ELF-1 (cell line): ENCODE results near the gene PDS5B.
A peak's percentile ranks its signal among the peaks of the same experiment; 100 is the strongest.
"Not testable (repeated sequence)": the region's sequence is repeated elsewhere in the genome, so short reads cannot be mapped to it uniquely, and the experiment has no call there.

ENCODE experiments used
- DNase-seq: peaks from one replicate; pipeline ENCODE4 v3.0.0-alpha.2; 2016; ENCODE audit warnings: low read depth, low spot score

Gene PDS5B, protein sequence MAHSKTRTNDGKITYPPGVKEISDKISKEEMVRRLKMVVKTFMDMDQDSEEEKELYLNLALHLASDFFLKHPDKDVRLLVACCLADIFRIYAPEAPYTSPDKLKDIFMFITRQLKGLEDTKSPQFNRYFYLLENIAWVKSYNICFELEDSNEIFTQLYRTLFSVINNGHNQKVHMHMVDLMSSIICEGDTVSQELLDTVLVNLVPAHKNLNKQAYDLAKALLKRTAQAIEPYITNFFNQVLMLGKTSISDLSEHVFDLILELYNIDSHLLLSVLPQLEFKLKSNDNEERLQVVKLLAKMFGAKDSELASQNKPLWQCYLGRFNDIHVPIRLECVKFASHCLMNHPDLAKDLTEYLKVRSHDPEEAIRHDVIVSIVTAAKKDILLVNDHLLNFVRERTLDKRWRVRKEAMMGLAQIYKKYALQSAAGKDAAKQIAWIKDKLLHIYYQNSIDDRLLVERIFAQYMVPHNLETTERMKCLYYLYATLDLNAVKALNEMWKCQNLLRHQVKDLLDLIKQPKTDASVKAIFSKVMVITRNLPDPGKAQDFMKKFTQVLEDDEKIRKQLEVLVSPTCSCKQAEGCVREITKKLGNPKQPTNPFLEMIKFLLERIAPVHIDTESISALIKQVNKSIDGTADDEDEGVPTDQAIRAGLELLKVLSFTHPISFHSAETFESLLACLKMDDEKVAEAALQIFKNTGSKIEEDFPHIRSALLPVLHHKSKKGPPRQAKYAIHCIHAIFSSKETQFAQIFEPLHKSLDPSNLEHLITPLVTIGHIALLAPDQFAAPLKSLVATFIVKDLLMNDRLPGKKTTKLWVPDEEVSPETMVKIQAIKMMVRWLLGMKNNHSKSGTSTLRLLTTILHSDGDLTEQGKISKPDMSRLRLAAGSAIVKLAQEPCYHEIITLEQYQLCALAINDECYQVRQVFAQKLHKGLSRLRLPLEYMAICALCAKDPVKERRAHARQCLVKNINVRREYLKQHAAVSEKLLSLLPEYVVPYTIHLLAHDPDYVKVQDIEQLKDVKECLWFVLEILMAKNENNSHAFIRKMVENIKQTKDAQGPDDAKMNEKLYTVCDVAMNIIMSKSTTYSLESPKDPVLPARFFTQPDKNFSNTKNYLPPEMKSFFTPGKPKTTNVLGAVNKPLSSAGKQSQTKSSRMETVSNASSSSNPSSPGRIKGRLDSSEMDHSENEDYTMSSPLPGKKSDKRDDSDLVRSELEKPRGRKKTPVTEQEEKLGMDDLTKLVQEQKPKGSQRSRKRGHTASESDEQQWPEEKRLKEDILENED (N-terminal part only)

DNA sequence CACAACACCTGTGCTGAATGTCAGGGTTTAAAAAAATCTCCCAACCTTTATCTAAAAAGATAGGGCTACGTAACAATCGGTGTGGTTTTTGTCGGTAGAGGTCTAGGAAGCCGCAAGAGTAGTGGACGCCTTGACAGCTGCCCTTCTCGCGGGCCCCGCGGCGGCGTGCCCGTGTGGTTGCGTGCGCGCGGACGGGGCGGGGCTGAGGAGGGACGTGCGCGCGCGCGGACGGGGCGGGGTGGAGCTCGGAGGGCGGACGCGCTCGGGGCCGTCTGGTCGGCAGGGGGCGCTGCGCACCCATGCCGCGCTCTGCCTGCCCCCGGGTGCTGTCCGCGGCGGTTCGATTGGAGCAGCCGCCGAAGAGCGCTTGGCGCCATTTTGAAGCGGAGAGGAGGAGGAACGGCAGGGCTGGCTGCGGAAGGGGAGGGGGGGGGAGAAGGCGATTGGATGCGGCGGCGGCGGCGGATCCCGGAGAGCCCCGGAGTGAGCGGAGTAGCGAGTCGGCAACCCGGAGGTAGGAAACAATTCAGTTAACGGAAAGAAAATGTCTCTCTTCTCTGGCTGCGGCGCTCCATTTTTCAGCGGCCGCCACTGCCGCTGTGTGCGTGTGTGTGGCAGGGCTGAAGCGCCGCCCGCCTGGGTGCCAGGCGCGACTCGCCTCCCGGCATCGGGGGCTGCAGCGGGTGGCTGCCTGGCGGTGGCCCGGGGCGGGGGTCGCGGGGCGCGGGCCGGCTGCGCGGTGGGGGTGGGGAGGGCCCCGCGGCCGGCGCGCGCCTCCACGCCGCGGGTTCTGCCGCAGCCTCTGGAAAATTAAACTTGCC lies at the start of gene PDS5B:
TSS of gene PDS5B (plus strand) at position 373 of the 821 bp plus-strand sequence. CDS start 62,321 bp downstream, outside the sequence.
- peak; percentile 97 for DNase-seq

DNA sequence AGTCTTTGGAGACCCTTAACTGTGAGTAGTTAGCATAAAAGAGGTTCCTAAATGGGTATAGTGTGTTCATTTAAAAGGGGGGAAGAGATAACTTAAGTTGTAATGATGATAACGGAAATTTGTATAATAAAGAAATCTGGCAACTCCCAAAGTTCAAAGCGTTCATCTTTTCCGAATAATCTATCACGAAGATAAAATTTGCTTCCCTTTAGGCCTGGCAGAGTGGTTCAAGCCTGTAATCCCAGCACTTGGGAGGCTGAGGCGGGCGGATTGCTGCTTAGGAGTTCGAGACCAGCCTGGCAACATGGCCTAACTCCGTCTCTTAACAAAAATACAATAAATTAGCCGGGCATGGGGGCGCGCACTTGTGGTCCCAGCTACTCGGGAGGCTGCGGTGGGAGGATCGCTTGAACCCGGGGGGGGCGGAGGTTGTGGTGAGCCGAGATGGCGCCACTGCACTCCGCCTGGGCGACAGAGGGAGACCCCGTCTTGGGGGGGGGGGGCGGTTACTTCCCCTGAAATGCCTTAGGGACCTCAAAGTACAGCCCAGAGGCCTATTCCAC lies 48.6 kb upstream of the PDS5B start:
- peak; percentile 40 for DNase-seq

DNA sequence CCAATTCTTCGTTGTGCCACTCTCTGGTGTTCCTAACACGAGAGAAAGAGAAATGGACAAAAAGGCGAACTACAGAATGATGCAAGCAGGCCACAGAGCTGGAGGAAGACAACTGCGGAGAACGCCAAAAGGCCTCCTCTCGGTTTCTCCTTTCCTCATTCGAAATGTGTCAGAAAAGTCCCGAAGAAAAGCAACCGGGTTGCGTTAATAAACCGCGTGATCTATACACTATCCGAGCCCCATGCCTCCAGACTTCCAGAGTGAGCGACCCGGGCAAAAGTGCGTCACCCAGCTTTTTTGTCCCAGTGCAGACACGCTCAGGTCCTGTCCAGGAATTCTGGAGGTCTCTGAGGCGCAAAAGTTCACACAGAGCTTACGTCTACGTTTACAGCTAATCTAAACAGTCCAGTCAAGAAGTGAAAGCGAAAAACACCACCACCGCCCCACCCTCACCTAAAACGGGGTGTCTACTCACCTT lies 48.1 kb upstream of the PDS5B start:
- no peak for DNase-seq

DNA sequence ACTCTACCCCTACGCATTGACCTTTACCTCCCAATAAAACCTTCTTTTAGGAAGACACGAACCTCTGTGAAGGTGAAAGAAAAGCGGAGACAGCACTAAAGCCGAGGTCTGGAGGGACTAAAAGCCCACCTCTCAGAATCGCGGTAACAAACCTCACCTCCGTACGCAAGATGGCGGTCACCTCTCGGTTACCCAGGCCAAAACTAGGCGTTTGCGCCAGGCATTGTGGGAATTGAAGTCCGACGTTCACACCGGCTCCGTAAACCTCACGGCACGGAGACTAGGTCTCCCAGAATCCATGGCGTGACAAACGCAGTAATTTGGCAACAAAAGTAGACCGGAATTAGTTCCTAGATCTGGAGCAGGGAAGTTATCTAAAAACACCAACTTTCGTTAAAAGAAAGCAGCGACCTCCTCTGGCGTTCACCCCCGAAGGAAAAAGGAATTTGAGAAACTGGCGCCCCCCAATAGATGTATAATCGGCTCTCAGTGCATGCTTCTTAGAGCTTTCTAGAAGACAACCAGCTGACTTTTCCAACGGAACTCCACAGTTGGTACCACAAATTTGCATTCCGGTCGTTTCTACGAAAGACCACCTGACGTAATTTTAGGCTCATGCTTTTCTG lies 47.5 kb upstream of the PDS5B start, which contains the start of gene N4BP2L2:
TSS of gene N4BP2L2 (minus strand) at position 175 of the 626 bp plus-strand sequence. CDS start 1,768 bp downstream, outside the sequence.
- peak; percentile 95 for DNase-seq

DNA sequence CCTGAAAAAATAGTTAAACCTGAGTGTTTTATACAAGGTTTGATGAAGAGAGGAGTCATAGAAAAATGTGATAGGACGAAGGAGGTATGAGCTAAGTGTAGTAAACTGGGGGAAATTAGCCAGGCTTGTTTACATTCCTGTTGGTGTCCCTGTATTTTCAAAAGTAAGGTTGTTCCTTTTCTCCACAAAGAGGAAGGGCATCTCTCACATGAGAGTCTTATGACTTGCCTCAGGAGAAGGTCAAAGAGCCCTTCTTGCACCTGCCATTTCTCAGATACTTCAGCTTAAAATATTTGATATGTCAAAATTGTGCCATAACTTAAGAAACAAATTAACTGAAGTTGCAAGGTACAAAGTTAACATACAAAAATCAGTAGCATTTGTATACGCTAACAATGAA lies 44.0 kb upstream of the PDS5B start:
- DNase-seq: no peak

DNA sequence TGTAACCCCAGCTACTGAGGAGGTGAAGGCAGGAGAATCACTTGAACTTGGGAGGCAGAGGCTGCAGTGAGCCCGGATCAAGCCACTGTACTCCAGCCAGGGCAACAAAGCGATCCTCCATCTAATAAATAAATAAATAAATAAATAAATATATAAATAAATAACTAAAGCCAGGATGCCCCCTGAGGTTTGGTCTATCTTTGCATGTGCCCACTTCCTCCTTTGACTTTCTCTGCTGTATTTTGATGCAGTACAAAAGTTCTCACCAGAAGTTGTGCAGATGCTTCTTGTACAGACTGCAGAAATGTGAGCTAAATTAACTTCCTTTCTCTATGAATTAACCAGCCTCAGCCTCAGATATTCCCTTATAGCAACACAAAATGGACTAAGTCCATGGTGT lies 41.2 kb upstream of the PDS5B start:
- no peak for DNase-seq

DNA sequence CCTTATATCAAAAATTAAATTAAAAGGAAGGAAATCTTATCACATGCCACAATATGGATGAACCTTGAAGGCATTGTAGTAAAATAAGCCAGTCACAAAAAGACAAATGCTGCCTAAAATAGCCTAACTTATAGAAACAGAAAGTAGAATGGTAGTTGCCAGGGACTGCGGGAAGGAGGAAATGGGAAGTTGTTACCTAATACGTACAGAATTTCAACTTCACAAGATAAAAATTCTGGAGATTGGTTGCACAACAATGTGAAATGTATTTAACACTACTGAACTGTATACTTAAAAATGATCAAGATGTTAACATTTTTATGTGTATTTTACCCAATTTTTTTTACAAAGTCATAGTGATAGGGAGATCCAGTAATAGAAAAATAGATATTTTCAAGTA lies 37.4 kb upstream of the PDS5B start:
- DNase-seq: no peak

DNA sequence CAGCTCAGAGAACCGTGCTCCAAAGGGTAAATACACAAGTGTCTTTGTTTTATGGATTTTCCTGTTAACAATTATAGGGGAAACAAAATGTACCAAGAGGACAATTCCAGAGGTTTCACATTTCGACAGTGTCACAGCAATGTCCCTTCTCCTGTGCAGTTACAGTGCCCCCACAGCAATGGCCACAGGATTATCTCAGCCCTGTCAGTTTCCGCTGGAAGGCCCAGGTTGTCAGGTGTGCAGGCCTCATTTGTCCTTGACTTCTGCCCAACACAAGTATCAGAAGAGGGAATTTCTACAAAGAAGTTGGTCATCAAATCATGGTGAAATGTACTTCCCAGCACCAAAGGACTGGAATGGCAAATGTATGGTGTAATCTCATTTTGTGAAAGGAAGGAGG lies 36.5 kb upstream of the PDS5B start:
- DNase-seq: no peak

DNA sequence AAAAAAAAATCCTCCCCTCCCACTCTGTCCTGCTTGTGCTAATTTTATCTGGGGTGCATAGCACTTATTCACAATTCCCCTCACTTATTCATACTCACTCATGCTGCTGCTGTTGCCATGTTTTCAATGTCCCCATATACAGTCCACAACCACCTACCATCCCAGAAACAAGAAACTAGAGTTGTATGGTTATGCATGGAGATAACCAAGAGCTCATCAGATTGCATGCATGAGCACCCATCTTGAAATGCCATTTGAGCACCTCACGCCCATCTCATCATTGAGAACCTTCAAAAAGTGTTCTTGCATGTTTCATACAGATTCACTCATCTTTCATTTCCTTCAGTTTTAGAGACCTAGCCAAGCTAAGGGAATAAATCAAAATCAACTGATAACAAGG lies 32.5 kb upstream of the PDS5B start:
- no peak for DNase-seq

DNA sequence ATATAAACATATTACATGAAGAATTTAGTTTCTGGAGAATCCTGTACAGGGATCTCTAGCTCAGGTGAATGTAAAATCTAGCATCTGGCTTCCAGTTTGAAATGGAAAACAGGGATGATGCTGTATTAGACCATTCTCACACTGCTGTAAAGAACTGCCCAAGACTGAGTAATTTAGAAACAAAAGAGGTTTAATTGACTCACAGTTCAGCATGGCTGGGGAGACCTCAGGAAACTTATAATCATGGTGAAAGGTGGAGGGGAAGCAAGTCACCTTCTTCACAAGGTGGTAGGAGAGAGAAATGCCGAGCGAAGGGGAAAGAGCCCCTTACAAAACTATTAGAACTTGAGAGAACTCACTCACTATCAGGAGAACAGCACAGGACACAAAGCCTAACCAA lies 30.6 kb upstream of the PDS5B start:
- DNase-seq: no peak

DNA sequence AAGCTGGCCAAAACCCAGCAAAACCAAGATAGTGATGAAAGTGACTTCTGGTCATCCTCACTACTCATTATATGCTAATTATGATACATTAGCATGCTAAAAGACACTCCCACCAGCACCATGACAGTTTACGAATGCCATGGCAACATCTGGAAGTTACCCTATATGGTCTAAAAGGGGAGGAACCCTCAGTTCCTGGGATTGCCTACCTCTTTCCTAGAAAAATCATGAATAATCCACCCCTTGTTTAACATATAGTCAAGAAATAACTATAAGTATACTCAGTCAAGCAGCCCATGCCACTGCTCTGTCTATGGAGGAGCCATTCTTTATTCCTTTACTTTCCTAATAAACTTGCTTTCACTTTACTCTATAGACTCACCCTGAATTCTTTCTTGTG lies 25.4 kb upstream of the PDS5B start:
- not testable (repeated sequence) for DNase-seq

DNA sequence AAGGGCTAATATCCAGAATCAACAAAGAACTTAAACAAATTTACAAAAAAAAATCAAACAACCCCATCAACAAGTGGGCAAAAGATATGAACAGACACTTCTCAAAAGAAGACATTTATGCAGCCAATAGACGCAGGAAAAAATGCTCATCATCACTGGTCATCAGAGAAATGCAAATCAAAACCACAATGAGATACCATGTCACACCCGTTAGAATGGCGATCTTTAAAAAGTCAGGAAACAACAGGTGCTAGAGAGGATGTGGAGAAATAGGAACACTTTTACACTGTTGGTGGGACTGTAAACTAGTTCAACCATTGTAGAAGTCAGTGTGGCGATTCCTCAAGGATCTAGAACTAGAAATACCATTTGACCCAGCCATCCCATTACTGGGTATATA lies 10.6 kb upstream of the PDS5B start:
- DNase-seq: not testable (repeated sequence)

DNA sequence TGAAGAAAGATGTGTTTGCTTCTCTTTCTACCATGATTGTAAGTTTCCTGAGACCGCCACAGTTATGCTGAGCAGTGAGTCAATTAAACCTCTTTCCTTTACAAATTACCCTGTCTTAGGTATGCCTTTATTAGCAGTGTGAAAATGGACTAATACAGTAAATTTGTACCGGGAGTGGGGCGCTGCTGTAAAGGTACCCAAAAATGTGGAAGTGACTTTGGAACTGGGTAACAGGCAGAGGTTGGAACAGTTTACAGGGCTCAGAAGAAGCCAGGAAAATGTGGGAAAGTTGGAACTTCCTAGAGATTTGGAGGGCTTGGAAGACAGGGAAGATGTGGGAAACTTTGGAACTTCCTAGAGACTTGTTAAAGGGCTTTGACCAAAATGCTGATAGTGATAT lies 9.2 kb upstream of the PDS5B start:
- no peak for DNase-seq

DNA sequence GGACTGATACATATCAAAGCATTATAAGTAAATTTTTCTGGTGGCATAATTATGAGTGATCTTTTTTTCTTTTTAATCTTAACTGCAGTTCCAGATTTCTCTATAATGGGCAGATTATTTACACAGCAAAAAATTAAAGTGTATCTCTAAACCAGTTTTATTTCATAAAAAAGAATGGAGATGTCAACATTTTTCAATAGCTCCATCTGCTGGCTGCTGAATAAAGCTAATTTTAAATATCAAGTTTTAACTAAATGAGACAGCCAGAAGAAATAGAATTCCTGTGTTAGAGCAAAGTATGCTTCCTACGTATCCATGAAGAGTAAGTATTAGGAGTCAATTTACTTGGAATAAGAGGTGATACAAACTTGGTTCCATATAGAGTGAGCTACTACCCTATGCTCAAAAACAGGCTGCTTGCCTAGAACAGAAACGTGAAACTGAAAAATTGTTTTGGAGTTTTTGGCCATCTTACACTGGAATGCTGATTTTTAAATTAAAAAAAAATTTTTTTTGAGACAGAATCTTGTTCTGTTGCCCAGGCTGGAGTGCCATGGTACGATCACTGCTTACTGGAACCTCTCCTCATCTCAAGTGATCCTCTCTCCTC lies 5.0 kb upstream of the PDS5B start:
- no peak for DNase-seq

DNA sequence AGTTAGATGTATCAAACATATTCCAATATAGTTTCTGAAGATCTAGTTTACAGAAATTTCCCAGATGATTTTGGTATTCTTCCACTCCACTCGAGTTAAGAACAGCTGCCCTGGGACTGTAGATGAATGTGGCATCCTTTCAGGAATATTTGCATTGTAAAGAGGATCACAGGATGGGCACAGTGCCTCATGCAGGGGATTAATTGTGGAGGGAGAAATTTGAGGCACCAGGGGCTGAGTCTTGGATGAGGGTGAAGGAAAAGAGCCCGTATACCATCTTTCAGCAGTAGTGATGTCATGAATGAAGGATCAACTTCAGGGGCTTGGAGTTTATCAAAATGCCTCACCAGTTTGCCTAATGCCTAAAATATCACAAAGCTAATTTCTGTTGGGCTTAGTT lies 4.0 kb upstream of the PDS5B start:
- DNase-seq: no peak

DNA sequence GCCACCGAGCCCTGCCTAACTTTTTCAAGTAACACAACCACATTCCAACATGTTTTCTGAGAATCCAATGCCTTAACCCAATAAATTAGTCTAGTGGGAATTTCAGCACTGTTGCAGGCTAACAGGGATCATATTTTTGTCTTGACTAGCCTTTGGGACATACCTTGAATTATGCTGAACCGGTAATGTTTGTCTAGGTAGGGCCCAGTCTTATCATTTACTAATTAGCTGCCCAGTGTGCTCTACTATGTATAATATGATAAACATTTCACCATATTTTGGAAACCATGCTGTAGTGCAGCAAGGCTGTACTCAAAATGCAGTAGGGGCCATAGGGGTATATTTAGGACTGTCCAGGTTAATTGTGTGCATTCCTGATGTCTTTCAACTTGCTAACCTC lies 3.3 kb upstream of the PDS5B start:
- DNase-seq: no peak

DNA sequence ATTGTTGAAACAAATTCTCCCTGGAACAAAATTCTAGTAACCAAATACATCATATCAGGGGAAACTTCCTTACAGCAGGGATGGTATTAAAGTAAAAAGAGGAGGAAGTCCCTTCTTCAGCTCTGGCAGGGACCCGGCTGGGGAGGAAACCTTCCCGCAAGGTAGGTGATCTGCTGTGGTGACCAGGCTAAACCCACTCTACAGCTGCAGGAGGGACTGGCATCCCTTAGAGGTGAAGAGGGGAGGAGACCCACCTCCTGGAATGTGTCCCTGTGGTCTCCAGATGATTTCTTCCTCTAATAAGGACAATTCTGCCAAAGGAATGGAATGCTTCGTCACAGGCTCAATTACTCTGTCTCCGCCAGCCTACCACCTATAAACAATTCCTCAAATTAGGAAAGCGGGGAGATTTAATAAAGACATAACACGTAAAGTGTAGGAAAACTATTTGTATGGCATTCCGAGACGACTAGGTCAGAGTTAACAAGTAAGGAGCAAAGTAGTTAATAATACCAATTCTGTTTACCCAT lies 637 bp upstream of the PDS5B start:
- DNase-seq: peak; percentile 37

DNA sequence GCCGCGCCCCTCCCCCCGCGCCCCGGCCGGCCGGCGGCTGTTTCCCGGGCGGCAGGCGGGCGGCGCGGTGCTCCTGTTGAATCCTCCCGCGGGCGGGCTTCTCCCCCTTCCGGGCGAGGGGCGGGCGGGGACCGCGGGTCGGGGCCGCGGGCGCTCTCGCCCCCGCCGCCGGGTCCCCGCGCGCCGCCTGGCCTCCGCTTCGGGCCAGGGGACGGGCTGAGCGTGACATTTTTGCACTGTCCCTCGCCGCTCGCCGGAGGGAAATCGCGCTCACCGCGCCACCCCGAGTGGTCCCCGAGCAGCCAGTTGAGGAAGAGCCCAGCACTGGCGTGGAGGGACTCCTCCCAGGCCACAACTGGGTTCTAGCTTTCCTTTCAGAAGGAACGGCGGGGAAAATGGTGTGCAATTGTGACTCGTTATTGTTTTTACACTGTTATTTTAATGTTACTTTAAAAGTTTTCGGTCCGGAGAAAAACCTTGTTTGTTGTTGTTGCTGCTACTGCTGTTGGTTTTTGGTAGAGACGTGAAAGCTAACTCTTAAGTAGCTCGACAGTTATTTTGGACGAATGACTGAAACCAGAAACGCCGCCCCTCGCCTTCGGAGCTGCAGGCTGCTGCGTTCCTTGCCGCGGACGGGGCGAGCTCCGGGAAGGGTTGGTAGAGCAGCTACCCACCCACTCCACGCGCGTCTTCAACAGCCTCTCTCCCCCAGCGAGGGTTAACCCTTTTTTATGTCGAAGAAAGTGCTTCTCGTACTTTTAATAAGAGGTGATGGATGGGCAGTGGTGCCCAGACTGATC lies 959 bp downstream of the PDS5B start:
- peak; percentile 68 for DNase-seq
